ENCODE results near the gene HOXD3. TPM values are rescaled to one million over a fixed set of nuclear protein-coding genes. Genes with fewer than 3 reads are reported as not detected.

The HOXD3 gene
- total RNA-seq, 2 donors from 2014 or later, result not detected

- H3K9me3 Mint-ChIP-seq, result no peaks in the 10 kb centered on the region
- no peaks in the 10 kb centered on the region for H3K4me1 Mint-ChIP-seq
- H3K4me3 Mint-ChIP-seq, result no peak overlapping the region
- no peaks in the 10 kb centered on the region for H3K36me3 Mint-ChIP-seq (ENCODE audit: low read depth)
- no peak overlapping the region for H3K27ac Mint-ChIP-seq
- H3K27me3 Mint-ChIP-seq, result peaks cover 28% of the 10 kb centered on the region
- no peak for ATAC-seq (replicated peaks)
These were observed 42.8 kb downstream of the HOXD3 start for GRCh38 chr2:176199902-176200301.

- Mint-ChIP-seq H3K9me3 (no peaks in the 10 kb centered on the region), H3K27me3 (peaks cover 25% of the 10 kb centered on the region), H3K36me3 (ENCODE audit: low read depth) (no peaks in the 10 kb centered on the region), H3K4me1 (no peaks in the 10 kb centered on the region), H3K4me3 (no peak overlapping the region), H3K27ac (no peak overlapping the region)
- ATAC-seq (replicated peaks), result no peak
These were observed 43.9 kb downstream of the HOXD3 start for GRCh38 chr2:176200971-176201370.

GRCh38 chr2:176202491-176202890, 45.4 kb downstream of the HOXD3 start:
- H3K4me1 Mint-ChIP-seq, result no peaks in the 10 kb centered on the region
- peaks cover 17% of the 10 kb centered on the region for H3K27me3 Mint-ChIP-seq
- no peaks in the 10 kb centered on the region for H3K9me3 Mint-ChIP-seq
- no peak overlapping the region for H3K27ac Mint-ChIP-seq
- H3K4me3 Mint-ChIP-seq, result no peak overlapping the region
- no peaks in the 10 kb centered on the region for H3K36me3 Mint-ChIP-seq (ENCODE audit: low read depth)
- no peak for ATAC-seq (replicated peaks)

- no peaks in the 10 kb centered on the region for H3K4me1 Mint-ChIP-seq
- no peak for ATAC-seq (replicated peaks)
- H3K36me3 Mint-ChIP-seq (ENCODE audit: low read depth), result no peaks in the 10 kb centered on the region
- peaks cover 20% of the 10 kb centered on the region for H3K27me3 Mint-ChIP-seq
- no peak overlapping the region for H3K4me3 Mint-ChIP-seq
- no peaks in the 10 kb centered on the region for H3K9me3 Mint-ChIP-seq
- no peak overlapping the region for H3K27ac Mint-ChIP-seq
These were observed 48.0 kb downstream of the HOXD3 start for GRCh38 chr2:176205126-176205525.

- Mint-ChIP-seq H3K36me3 (ENCODE audit: low read depth) (no peaks in the 10 kb centered on the region), H3K4me1 (no peaks in the 10 kb centered on the region), H3K9me3 (no peaks in the 10 kb centered on the region), H3K27me3 (peaks cover 21% of the 10 kb centered on the region), H3K27ac (no peak overlapping the region), H3K4me3 (no peak overlapping the region)
- no peak for ATAC-seq (replicated peaks)
These were observed 49.0 kb downstream of the HOXD3 start for GRCh38 chr2:176206136-176206535.

GRCh38 chr2:176206682-176207081, 49.6 kb downstream of the HOXD3 start:
- ATAC-seq (replicated peaks), result no peak
- H3K4me3 Mint-ChIP-seq, result no peak overlapping the region
- H3K4me1 Mint-ChIP-seq, result no peaks in the 10 kb centered on the region
- peaks cover 20% of the 10 kb centered on the region for H3K27me3 Mint-ChIP-seq
- no peak overlapping the region for H3K27ac Mint-ChIP-seq
- no peaks in the 10 kb centered on the region for H3K36me3 Mint-ChIP-seq (ENCODE audit: low read depth)
- no peaks in the 10 kb centered on the region for H3K9me3 Mint-ChIP-seq

GRCh38 chr2:176211110-176211509, 54.0 kb downstream of the HOXD3 start:
- H3K9me3 Mint-ChIP-seq, result no peaks in the 10 kb centered on the region
- no peaks in the 10 kb centered on the region for H3K36me3 Mint-ChIP-seq (ENCODE audit: low read depth)
- no peak overlapping the region for H3K4me3 Mint-ChIP-seq
- no peak for ATAC-seq (replicated peaks)
- no peak overlapping the region for H3K27ac Mint-ChIP-seq
- H3K27me3 Mint-ChIP-seq, result peaks cover 14% of the 10 kb centered on the region
- no peaks in the 10 kb centered on the region for H3K4me1 Mint-ChIP-seq

GRCh38 chr2:176212276-176212675, 55.2 kb downstream of the HOXD3 start:
- H3K36me3 Mint-ChIP-seq (ENCODE audit: low read depth), result no peaks in the 10 kb centered on the region
- no peak for ATAC-seq (replicated peaks)
- H3K4me3 Mint-ChIP-seq, result no peak overlapping the region
- no peak overlapping the region for H3K27ac Mint-ChIP-seq
- no peaks in the 10 kb centered on the region for H3K9me3 Mint-ChIP-seq
- no peaks in the 10 kb centered on the region for H3K4me1 Mint-ChIP-seq
- H3K27me3 Mint-ChIP-seq, result peaks cover 14% of the 10 kb centered on the region

- no peak for ATAC-seq (replicated peaks)
- no peak overlapping the region for H3K27ac Mint-ChIP-seq
- H3K4me1 Mint-ChIP-seq, result no peaks in the 10 kb centered on the region
- H3K4me3 Mint-ChIP-seq, result no peak overlapping the region
- H3K36me3 Mint-ChIP-seq (ENCODE audit: low read depth), result no peaks in the 10 kb centered on the region
- H3K27me3 Mint-ChIP-seq, result peaks cover 14% of the 10 kb centered on the region
- no peaks in the 10 kb centered on the region for H3K9me3 Mint-ChIP-seq
These were observed 56.3 kb downstream of the HOXD3 start for GRCh38 chr2:176213406-176213805.

Other genes with a start within 250 kb of the HOXD3 start
- 10 to 100 TPM; 30.1 to 35.2 TPM for gene LNPK, start 155.0 kb upstream of the HOXD3 start, total RNA-seq
- gene EVX2, start 73.3 kb upstream of the HOXD3 start, total RNA-seq, result not detected
- gene HOXD13, start 64.6 kb upstream of the HOXD3 start, total RNA-seq, result not detected
- not detected for gene HOXD12, start 57.5 kb upstream of the HOXD3 start, total RNA-seq
- not detected for gene HOXD11, start 50.0 kb upstream of the HOXD3 start, total RNA-seq
- gene HOXD10, start 40.5 kb upstream of the HOXD3 start, total RNA-seq, result not detected
- not detected for gene HOXD9, start 34.6 kb upstream of the HOXD3 start, total RNA-seq
- not detected for gene HOXD8, start 27.6 kb upstream of the HOXD3 start, total RNA-seq
- gene HOXD4, start 5.8 kb upstream of the HOXD3 start, total RNA-seq, result not detected
- not detected for gene HOXD1, start 31.4 kb downstream of the HOXD3 start, total RNA-seq
- gene MTX2, start 112.1 kb downstream of the HOXD3 start, total RNA-seq, result 10 to 100 TPM; 21.4 to 22.0 TPM

Data from activated T-helper 17 cell treated with anti-CD3 and anti-CD28 coated beads, Interleukin-2, amount 50 U/mL, for 72 hours (primary cell).